Activated CD8-positive, alpha-beta memory T cell treated with anti-CD3 and anti-CD28 coated beads for 48 hours (primary cell): ENCODE measurements around the gene SLC2A13.
A peak's percentile ranks its signal among the peaks of the same experiment; 100 is the strongest.
"Not testable (repeated sequence)": the region's sequence is repeated elsewhere in the genome, so short reads cannot be mapped to it uniquely, and the experiment has no call there.

Experiments
- DNase-seq, 3 experiments: peaks; one replicate each; pipeline ENCODE4 v3.0.0-alpha.2; 2020; ENCODE audit warnings: low read depth in 2 of 3, low spot score in 2 of 3

The SLC2A13 gene

GRCh38 chr12:40044396-40044795 is 61.5 kb downstream of the SLC2A13 start:
- no peak for DNase-seq

DNA sequence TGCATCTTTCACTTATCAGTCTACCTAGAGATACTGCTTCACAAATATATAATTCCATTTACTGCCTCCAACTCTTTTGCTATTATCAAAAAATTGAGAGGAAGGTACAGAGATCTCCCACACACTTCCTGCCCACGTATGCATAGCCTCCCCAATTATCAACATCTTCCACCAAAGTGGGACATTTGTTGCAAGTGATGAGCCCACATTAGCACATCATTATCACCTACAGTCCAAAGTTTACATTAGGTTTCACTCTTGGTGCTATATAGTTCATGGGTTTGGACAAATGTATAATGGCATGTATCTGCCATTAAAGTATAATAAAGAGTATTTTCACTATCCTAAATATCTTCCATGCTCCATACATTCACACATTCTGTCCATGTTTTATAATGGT is 66.3 kb downstream of the SLC2A13 start:
- DNase-seq: no peak

DNA sequence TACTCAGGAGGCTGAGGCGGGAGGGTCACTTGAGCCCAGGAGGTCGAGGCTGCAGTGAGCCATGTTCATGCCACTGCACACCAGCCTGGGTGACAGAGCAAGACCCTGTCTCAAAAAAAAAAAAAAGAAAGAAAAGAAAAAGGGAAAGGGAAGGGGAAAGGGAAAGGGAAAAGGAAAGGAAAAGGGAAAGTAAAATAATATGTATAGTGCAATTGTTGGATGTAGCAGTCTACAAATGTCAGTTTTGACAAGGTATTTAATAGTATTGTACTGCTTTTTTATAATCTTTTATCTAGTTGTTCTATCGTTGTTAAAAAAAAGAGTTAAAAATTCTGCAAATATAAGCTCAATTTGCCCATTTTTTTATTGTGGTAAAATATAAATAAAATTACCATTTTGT is 67.3 kb downstream of the SLC2A13 start:
- DNase-seq: no peak

DNA sequence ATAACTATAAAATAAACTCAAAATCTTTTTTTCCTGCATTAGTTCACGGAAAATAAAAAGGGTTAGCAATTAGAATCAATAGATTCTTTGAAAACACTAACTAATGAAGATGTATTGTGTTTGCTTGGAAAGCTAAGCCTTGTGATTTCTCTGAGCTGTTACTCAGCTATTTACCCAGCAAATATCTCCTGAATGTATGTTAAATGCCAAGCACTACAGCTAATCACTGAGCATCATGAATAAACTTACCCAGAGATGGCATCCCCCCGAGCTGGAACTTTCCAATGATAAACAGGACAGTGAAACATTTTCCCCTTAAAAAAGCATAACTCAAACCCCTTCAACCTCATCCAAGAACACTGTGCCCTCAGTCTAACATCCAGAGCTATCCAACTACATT is 71.2 kb downstream of the SLC2A13 start:
- DNase-seq: no peak

GRCh38 chr12:40034156-40034555 is 71.7 kb downstream of the SLC2A13 start:
- DNase-seq: no peak

DNA sequence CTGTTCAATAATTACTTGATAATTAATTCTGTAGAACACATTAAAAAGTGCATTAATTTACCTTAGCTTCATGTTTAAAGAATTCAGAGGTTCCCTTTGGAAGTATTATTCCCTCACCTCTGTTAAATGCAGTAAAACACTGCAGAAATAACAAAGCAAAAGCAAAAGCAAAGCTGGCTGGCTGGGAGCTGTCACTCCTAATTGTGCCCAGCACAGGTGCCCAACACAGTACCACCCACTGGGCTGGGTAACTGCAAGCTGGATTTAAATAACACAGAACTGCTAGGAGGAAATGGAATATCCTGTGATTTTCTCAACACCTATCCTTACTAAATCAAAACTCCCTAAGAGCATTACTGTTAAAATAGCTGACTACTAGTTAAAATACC is 72.6 kb downstream of the SLC2A13 start:
- DNase-seq: no peak

- DNase-seq: no peak
Observed at GRCh38 chr12:40032433-40033241, 73.2 kb downstream of the SLC2A13 start.

DNA sequence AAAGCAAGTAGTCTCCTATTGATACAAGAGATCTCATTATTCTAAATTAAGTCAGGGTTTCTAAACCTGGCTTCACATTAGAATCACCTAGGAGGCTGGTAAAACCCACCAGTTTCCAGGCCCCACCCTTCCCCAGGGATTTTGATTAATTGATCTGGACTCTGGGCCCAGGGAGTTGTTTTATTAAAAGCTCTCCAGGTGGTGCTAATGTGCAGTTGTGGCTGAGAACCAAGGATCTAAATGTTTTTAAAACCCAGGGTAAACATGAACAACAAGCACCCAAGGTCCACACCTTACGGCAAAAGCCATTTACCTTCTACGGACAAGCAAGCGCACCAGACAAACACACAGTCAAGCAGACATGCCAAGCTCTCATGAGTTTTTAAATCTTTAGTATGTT is 73.9 kb downstream of the SLC2A13 start:
- DNase-seq: no peak

GRCh38 chr12:40030970-40031369 is 74.9 kb downstream of the SLC2A13 start:
- DNase-seq: not testable (repeated sequence)

- no peak for DNase-seq
Observed at GRCh38 chr12:40028296-40028695, 77.6 kb downstream of the SLC2A13 start.

DNA sequence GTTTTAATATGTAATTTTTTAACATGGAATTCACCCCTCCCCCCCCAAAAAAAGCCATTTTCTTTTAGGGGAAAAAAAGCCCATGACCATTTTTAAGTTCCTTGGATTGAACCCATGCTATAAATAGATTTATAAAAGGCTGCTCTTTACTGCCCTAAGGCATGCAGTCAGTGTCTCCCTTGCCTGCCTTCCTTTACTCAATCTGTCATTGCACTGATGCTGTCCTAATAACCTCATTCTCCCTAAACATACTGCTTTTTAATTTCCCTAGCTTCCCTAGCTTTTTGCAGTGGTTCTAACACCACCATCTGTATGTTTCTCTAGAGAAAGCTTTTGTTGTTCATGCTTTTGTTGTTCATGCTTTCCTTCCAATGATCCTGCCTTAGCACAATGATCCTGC is 83.0 kb downstream of the SLC2A13 start:
- no peak for DNase-seq

- no peak for DNase-seq
Observed at GRCh38 chr12:40020261-40020691, 85.6 kb downstream of the SLC2A13 start.

DNA sequence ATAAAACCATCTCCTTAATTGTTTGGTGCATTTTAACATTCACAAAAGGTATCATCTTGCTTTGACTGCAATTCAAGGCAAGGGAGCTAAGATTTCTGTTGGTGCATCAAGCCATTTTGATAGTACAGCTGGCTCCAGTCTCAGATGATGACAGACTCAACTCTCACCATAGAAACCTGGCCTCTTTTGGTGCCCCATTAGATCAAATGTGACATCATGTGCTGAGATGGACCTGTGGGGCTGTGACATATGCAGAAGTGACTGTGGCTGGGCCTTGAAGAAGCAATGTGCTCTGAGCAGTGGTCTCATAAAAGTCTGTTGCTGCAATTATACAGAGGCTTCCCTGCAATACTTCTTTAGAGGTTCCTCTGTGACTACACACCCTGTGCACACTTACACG is 88.4 kb downstream of the SLC2A13 start:
- no peak for DNase-seq

GRCh38 chr12:40016980-40017379 is 88.9 kb downstream of the SLC2A13 start:
- no peak for DNase-seq

- DNase-seq: no peak
Observed at GRCh38 chr12:40015881-40016280, 90.0 kb downstream of the SLC2A13 start.

DNA sequence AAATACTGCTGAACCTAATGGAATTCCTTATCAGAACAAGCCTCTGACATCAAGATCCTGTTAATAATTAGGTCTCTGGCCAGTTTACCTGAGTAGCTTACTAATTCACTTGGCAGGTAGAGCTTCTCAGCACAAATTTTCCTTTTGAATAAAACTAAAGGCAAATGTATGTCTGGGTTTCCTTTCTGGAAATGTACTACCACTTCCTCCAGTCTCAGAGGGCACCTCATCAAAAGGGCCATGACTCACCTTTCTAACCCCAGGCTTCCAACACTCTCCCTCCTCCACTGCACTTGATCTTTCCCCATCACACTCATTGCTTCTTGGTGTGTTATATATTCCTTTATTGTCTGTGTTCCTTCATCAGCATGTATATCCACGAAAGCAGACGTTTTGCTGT is 90.5 kb downstream of the SLC2A13 start:
- no peak for DNase-seq

DNA sequence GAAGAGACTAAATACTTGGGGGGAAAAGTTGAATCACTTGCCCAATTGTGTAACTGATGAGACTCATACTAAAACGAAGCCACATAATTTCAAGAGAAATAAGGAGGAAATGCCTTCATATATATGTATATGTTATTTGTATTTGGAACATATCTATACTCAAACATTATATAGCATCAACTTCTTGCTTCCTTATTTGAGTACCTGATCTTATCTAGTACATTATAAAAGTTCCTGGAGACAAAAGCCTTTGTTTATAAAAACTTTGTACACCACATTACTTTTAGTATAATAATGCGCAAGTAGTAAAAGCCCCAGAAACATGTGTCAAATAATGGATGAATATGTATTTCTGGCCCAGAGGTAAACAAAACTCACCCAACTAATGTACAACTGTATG is 92.0 kb downstream of the SLC2A13 start:
- DNase-seq: no peak

GRCh38 chr12:40013292-40013691 is 92.6 kb downstream of the SLC2A13 start:
- no peak for DNase-seq

DNA sequence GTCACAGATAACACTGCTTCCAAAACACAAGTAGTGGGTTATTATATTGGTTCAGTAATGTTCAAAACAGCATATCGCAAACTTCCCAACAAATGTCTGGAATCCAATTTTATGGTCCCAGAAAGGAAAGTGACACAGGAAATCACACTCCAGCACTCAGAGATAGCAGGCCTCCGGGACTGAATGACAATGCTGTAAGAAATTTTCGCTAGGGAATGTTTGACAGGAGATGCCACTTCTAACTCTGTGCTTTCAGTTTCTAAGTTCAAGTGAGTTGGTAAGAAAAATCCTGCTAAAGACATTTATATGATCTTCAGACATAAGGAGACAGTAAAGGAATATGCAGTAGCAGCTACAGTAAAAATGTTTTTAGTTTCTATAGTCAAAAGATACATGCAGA is 93.2 kb downstream of the SLC2A13 start:
- DNase-seq: no peak

DNA sequence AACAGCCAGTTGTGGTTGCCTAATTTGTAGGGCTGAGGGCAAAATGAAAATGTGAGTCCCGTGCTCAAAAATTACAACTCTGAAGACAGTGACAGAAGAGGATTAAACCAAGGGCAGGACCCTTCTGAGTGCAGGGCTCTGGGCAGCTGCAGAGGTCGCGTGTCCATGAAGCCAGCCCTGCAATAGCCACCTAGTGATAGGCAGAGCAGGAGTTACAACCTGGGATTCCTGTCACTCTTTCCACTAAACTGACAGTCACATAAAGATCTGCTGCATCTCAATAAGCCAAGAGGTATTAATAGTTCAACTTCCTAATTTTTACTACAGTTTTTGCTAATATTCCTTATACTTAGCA is 94.1 kb downstream of the SLC2A13 start:
- DNase-seq: no peak

- DNase-seq: peak in 2 of 3 experiments; percentile 6 to 9
Observed at GRCh38 chr12:40010899-40011774, 94.7 kb downstream of the SLC2A13 start.
